Right kidney (tissue), 1 donor: ENCODE measurements around the gene SLC26A8.
A peak's percentile ranks its signal among the peaks of the same experiment; 100 is the strongest.
"Not testable (repeated sequence)": the region's sequence is repeated elsewhere in the genome, so short reads cannot be mapped to it uniquely, and the experiment has no call there.

ENCODE experiments used
- DNase-seq: peaks from one replicate; pipeline ENCODE4 v3.0.0-alpha.2; 2016

Gene SLC26A8

DNA sequence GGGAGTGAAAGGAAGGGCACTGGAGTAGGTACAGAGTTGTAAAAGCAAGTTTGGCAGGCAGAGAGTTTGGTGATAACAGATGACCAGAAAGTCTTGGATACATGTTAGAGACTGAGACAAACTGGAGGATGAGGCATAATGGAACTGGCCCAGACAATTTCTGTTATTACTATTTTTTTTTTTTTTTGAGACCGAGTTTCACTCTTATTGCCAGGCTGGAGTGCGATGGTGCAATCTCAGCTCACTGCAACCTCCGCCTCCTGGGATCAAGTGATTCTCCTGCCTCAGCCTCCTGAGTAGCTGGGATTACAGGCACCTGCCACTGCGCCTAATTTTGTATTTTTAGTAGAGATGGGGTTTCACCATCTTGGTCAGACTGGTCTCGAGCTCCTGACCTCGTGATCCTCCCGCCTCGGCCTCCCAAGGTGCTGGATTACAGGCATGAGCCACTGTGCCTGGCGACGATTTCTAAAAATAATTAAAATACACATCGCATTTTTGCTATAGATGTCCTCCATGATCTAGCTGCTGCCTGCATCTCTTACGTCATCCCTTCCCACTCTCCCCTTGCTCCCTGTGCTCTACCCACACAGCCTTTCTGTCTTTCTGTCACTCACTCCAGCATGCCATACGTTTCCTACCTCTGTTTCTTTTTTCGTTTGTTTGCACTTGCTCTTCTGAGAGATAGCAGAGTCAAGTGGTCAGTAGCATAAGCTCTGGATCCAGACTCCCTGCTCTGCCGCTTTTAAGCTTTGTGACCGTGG, 26.7 kb upstream of the SLC26A8 start:
- no peak for DNase-seq

DNA sequence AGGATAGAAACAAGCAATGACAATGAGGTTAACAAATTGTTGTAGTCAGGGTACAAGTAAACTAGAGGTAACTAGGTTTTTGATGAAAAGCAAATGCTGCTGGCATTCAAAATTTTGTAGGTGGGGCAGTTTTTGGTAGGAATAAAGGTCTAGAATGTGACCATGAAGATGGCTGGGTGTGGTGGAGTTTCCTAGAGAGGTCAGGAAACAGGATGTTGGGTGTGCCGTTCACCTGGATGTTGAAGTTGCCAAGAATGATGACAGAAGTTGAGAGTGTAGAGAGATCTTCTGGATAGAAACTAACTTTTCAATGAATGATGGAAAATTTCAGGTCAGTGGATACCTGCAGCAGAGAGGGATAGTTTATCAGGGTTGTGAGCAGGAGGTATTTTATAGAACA, 25.9 kb upstream of the SLC26A8 start:
- no peak for DNase-seq

DNA sequence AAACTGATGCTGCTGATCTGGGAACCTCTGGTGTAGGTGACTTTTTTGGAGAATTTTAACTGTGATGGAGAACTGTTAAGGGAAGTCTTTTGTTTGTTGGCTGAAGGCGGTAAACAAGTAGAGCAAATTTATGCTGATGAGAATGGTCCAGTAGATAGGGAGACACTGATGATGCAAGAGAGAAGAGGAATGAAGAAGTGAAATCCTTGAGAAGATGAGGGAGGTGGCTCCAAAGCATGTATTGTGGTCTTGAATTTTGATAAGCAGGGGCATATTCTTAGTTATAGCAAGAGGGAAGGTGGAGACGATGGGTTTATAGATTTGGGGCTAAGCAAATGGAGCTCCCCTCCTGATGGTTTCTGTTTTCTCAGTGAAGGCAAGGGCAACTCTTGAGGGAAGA, 25.1 kb upstream of the SLC26A8 start:
- DNase-seq: no peak

DNA sequence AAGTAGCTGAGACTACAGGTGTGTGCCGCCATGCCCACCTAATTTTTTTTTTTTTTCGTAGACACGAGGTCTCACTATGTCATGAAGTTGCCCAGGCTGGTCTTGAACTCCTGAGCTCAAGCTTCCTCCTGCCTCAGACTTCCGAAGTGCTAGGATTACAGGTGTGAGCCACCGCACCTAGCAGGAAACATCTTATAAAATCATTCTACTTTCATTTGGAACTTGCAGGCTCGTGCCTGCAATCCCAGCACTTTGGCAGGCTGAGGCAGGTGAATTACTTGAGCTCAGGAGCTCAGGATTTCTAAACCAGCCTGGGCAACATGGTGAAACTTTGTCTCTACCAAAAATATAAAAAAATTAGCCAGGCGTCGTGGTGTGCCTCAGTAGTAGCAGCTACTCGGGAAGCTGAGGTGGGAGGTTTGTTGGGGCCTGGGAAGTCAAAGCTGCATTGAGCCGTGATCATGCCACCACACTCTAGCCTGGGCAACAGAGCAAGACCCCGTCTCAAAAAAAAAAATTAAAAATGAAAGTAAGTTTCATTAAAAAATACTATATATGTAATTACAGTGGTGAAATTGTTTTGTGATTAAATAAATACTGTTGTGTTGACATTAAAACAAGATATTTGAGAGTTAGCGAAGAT, 18.3 kb upstream of the SLC26A8 start:
- no peak for DNase-seq

DNA sequence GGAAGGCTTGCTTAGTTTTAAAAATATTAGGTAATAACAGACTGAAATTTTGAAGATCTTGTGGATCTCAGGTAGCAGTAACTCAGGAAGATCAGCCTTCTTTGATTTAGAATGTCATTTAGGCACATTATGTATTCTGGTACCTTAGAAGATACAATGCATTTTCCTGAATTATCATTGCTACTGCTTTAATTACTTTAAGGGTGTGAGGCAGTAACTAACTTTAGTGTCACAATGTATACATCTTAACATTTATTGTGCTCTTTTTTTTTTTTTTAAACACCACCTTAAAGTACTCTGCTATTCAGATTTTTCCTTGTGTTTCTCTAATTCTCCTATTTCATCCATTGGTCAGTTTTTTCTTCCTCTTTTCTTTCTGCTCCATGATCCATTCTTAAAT, 16.5 kb upstream of the SLC26A8 start:
- no peak for DNase-seq

DNA sequence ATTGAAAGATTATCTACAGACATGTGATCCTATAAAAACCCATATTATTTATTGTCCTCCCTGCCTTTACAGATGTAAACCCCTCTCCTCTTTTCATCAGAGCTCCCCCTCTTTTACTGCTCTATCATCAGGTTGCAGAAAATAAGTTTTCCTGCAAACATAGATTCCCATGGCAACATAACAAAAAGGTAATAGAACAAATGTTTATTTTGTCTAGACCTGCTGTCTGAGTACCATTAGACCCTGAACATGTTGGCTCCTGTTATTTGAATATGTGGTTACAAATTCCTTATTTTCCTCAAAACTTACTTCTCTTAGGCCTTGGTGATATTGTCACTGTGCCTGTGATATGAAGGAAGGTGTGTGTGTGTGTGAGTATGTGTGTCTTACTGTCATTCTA, 14.7 kb upstream of the SLC26A8 start:
- DNase-seq: no peak

DNA sequence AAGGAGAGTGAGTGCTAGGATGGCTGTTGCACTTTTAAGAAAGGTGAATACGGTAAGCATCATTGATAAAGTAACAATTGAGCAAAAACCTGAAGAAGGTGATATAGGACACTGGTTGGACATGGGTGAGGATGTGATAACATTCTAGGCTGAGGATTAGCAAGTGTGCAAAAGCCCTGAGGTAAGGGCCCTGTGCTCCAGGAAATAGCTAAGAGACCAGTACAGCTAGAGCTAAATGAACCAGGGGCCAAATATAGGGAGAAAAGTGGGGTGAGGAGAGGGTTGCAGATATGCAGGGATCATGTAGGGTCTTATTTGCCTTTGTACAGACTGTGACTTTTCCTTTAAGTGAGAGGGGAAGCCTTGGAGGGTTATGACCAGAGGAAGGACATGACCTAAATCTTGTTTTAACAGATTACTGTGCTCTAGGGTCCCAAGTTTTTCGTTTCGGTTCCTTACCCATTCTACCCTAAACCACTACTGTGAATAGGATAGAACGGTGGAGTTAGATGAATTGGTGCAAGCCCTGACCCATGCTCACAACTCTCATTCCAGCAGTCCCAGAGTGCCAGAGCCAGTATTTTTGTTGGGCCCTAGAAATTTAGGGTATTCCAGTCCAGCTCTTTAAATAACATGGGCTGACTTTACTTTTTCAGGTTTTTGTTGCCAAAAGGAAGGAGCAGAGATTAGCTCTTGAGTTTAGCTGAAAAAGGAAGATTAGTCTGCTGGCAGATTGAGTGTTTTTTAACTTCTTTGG, 13.9 kb upstream of the SLC26A8 start:
- peak; percentile 9 for DNase-seq

DNA sequence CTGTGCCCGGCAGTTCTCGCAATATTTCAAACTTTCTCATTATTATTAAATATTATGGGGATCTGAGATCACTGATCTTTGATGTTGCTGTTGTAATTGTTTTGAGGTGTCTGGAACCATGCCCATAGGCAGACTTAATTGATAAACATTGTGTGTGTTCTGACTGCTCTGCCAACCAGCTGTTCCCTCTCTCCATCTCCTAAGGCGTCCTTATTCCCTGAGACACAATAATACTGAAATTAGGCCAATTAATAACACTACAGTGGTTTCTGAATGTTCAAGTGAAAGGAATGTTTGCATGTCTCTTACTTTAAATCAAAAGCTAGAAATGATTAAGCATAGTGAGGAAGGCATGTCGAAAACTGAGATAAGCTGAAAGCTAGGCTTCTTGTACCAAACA, 10.8 kb upstream of the SLC26A8 start:
- DNase-seq: no peak

DNA sequence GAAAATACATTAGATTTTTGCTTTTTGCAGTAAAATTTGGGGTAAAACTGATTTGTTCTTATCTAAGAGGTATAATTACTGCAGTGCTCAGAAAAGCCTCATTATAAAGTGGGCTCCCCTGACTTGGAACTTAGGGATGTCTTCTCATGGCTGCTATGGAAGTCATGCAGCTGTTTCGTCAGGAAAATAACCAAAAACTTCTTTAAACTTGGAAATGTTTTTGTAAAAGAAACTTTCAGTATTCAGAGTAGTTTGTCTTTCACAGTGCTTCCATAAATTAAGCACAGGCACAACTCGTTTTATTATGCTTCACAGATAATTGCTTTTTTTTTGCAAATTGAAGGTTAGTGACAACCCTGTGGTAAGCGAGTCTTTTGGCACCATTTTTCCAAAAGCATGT, 10.0 kb upstream of the SLC26A8 start:
- DNase-seq: no peak

DNA sequence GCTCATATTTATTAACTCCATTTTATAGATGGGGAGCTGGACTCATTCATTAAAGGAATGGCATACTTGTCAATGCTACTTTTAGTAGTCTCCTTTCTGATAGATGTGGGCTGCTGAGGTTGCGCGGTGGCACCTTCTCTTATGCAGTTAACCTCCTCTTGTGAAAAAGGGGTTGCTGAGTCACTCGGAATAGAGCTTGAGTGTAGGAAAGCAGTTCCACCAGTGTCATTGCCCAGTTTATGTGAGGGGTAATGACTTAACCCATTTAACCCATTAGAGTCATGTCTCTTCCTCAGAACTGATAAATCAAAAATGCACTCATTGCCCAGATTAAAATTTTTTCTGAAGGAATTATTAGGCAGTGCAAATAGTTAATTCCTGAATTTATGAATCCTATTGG, 9.5 kb upstream of the SLC26A8 start:
- DNase-seq: no peak

DNA sequence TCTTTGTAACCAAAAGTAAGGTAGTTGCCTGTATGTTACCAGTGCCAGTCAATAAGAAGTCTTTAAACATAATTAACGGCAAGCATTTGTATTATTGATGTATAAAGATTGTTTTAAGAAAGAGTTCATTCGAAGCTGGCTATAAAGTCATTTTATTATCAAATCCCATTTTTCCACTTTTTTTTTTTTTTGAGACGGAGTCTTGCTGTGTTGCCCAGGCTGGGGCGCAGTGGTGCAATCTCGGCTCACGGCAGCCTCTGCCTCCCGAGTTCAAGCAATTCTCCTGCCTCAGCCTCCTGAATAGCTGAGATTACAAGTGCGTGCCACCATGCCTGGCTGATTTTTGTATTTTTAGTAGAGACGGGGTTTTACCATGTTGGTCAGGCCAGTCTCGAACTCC, 8.7 kb upstream of the SLC26A8 start:
- not testable (repeated sequence) for DNase-seq

DNA sequence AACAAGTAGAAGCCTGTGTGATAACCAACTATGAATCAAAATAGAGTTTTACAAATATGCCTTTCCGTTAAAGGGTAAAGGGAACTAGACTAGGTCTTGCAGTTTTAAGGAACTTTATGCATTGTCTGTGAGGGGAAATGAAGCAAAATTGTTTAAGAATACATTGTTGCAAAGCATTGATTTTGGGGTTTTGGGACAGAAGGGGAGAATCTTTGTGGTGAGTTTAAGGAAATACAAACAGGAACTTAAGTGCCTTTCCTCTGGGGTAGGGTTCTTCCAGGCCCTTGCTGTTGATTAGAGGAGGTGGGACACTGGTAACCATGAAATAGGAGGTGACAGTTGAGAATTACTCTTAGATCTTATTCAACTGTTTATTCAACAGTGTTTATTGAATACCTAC, 7.8 kb upstream of the SLC26A8 start:
- no peak for DNase-seq

DNA sequence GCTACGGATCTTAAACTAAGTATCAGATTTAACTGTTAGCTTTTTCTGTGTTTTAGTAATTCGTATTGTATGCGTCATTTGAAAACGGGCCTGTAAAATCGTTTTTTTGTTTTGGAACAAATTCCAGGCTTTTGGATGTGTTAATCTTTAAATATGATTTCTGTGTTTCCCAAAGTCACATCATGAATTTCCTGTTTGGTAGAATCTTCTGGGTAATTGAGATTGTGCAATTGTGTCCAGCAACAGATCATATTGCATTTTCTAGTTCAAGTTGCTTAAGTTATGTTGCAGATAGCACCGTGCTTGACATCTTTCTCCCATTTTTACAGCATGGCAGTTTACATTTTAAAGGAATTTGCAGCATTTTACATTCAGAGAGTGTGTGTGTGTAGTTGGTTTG, 5.0 kb upstream of the SLC26A8 start:
- no peak for DNase-seq

DNA sequence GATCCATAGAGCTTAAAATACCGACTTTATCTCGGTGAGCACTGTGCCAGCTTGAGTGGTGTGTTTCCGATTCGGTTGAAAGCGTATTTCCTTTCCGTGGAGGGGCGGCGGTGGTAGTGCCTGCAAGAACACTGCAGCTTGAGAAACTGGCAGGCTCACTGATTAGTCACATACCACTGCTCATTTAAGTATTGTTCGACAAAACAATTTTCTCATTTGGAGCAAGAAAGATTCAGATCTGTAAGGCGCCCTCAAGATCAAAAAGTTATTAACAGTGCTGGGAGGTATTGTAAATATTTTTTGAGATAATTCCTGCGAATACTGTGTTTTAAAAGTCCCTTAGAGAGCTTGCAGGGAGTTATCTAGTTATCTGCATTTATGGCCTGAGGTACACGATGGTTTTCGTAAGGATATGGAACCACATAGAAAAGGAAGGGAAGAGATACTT, 4.5 kb upstream of the SLC26A8 start:
- peak; percentile 60 for DNase-seq

DNA sequence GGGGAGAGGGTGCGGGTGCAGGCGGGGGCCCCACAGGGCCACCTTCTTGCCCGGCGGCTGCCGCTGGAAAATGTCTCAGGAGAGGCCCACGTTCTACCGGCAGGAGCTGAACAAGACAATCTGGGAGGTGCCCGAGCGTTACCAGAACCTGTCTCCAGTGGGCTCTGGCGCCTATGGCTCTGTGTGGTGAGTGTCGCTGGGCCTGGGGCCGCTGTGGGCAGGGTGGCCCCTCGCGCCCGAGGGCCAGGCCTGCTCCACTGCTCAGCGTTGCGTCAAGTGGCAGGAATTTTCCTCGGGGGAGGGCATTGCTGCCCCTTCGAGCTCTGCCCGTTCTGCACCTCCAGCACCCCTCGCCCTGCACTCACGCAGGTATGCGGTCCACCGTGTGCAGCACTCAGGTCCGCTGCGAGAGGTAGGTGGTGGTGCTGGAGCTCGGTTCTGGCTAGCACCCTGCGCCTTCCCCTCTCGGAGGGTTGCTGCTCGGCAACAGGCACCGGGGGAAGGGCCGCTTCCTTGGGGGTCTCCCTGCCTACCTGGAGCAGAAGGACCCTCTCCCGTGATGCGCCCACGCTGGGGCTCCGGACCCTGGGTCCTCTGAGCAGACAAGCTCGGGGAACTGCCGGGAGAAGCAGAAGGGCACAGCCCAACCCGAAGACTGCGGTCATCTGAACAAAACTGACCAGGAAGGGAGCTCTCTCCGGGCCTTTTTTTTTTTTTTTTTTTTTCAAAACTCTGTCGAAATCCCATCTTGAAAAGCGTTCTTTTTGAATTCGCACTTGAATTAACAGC, 3.8 kb upstream of the SLC26A8 start:
- DNase-seq: no peak

DNA sequence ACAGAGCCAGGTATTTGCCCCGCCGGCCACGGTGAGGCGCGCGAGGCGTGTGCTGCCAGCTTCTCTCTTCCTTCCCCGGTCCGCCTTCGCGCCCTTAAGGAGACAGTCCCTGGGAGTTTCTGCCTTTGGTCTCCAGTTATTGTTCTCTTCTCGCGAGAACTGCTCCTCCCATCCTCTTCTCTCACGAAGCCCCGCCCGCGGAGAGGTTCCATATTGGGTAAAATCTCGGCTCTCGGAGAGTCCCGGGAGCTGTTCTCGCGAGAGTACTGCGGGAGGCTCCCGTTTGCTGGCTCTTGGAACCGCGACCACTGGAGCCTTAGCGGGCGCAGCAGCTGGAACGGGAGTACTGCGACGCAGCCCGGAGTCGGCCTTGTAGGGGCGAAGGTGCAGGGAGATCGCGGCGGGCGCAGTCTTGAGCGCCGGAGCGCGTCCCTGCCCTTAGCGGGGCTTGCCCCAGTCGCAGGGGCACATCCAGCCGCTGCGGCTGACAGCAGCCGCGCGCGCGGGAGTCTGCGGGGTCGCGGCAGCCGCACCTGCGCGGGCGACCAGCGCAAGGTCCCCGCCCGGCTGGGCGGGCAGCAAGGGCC, 3.2 kb upstream of the SLC26A8 start, which contains the start of gene MAPK14:
Gene MAPK14, plus strand, starts transcription at position 308 of the 587 bp plus-strand sequence. CDS start 350 bp downstream, outside the sequence.
- peak; percentile 93 for DNase-seq

DNA sequence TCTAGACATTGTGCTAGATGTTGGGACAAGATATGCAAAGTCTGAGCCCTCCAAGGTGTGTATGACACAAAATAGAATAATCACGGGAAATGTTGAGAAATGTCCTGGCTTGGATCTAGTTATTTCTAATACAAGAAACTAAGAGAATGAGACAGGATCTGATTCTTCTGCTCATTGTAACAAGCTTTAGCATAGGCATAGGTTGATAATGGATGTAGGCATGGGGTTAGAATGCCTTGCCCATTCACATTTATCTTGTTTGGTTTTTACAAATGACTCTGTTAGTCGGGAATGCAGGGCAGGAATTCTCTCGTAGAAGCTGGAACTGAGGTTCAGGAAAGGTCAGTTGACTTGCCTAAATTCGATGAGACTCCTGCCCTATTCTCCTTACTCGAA, 1.5 kb upstream of the SLC26A8 start:
- no peak for DNase-seq

DNA sequence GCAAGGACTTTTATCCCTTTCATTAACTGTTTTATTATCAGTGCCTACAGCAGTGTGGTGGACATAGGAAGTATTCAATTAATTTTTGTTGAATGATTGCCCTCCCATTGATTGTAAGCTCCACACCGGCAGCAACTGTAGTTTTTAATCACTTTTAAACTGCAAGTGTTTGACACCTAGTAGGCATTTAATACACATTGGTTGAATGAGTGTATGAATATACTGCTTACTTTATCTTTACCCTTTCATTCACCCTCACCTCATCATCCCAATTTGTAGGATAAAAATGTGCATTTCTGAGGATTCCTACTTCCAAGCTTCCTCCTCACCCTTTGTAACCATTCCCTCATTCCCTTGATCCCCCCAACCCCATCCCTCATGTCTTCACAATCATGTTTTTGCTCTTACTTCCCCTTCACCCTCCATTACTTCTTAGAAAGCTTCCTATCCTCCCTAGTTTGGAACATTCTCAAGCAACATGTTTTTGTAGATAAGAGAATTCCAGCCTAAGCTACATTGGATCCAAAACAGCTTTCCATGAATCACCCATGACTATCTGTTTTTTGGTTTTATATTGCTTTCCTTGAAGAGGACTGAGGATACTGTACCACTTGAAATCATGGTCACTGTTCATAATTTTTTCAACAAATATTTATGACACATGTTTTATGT, 955 bp upstream of the SLC26A8 start:
- DNase-seq: no peak

DNA sequence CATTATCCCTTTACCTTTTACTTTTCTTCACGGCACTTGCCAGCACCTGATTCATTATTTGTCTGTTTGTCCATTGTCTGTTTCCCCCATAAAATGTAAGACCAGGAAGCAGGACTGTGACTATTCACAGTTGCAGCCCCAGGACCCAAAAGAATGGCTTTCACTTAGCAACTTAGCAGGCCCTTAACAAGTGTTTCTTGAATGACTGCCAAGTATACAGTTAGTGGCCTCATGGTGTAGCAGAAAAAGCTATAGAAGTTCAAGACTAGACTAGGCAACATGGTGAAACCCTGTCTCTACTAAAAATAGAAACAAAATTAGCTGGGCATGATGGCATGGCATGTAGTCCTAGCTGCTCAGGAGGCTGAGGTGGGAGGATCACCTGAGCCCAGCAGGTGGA, 4.3 kb downstream of the SLC26A8 start:
- DNase-seq: no peak

DNA sequence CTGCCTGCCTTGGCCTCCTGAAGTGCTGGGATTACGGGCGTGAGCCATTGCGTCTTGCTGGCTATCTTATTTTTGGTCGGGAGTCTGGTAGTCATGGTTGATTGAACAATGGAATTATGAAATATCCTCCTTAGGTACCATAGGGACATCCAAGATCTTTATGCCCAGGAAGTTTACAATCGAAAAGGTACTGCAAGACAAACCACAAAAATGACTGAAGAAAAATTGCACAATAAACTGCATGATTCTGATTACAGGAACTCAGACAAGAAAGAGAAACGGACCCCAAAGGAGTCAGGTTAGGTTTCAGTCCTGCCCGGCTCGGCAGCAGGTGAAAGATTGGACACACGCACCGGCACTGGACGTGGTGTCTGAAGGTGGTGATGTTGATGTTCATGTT, 5.3 kb downstream of the SLC26A8 start:
- DNase-seq: no peak

DNA sequence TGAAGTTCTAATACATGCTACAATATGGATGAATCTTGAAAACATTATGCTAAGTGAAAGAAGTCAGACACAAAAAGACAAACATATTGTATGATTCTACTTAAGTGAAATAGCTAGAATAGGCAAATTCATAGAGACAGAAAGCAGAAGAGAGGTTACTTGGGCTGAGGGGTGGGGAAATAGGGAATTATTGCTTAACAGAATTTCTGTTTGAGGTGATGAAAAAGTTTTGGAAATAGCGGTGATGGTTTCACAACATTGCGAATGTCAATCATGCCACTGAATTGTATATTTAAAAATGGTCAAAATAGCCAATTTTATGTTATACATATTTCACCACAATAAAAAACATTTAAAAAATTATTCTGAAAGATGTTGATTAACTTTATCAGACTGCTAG, 6.1 kb downstream of the SLC26A8 start:
- no peak for DNase-seq

DNA sequence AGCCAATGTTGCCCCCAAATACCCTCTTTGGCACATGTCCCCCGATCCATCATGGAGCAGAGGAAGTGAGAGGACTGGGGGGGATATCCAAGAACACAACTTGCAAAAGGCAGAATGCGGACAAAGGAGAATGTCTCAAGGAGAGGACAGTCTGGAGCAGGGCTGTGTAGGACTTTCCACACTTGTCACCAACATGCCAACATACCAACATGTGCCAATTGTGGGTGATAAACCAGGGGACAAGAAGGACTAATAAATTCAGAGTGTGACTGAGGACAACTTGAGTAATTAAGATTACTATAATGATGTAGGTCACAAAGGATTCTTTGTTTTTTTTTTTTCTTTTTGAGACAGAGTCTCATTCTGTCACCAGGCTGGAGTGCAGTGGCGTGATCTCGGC, 8.8 kb downstream of the SLC26A8 start:
- DNase-seq: no peak
